HCT116 (cell line): ENCODE results near the gene DACT1. TPM values are rescaled to one million over a fixed set of nuclear protein-coding genes. Genes with fewer than 3 reads are reported as not detected.
A peak's percentile ranks its signal among the peaks of the same experiment; 100 is the strongest.

Experiments used
- ATAC-seq: fragments of 200-7000 bp; cut with Tn5 transposase; 2 replicates; pipeline ENCODE4 v1.9.1; 2020; ENCODE audit warnings: mild to moderate bottlenecking, moderate library complexity
- BruUV-seq: library from RNA; stranded (reverse); fragments of 400-500 nt; replicated peaks from 2 replicates; lab custom pipeline; 2021; lab: Mats Ljungman, UMichigan
- CTCF ChIA-PET: fragments of 300-600 bp; sonication (Branson Sonifier 250); formaldehyde crosslinking; loops from one replicate; lab custom pipeline; 2021; ENCODE audit warnings: antibody characterized with exemption; lab: Charles Lee
- POLR2A ChIA-PET: fragments of 300-600, 350-600 bp; sonication (Branson Sonifier 250); formaldehyde crosslinking; loops from one replicate; lab custom pipeline; 2021; ENCODE audit warnings: antibody characterized with exemption; lab: Charles Lee
- RAD21 ChIA-PET, 2 experiments: fragments of 300-600 bp; sonication (Branson Sonifier 250); formaldehyde crosslinking; loops; one replicate each; lab custom pipeline; 2023; ENCODE audit warnings: low total read pairs in 2 of 2; ENCODE audit not compliant: uncharacterized antibody in 2 of 2, unreplicated experiment in 2 of 2, low non-redundant PET in 1 of 2; lab: Charles Lee
- DNase-seq: peaks from one replicate; pipeline ENCODE4 v3.0.0-alpha.2; 2010; ENCODE audit warnings: low read depth, low spot score
- H2AFZ ChIP-seq: fragments of 200-600 bp; shearing (Covaris generic), sonication (generic); 2 replicates; pipeline ENCODE4 v1.6.1; 2017; ENCODE audit warnings: low read depth, mixed run types, mixed read lengths, antibody characterized with exemption, low read length; ENCODE audit not compliant: poor library complexity, severe bottlenecking
- H3K27ac ChIP-seq: 2 replicates; pipeline ENCODE4 v1.5.1; 2012; ENCODE audit warnings: low read depth, low read length
- H3K27me3 ChIP-seq: fragments of 200-600 bp; sonication (generic); 2 replicates; pipeline ENCODE4 v1.6.1; 2016; ENCODE audit warnings: mixed run types, low read length, mixed read lengths; ENCODE audit not compliant: insufficient read depth
- H3K36me3 ChIP-seq, 2 experiments: fragments of 200-500 bp in 1 of 2; fragments of 200-600 bp in 1 of 2; sonication (Bioruptor generic) in 1 of 2; sonication (generic) in 1 of 2; 2 replicates each; pipeline versions ENCODE4 v1.5.1 to v1.6.1; 2014 to 2016; ENCODE audit warnings: low read length in 2 of 2, inconsistent platforms in 1 of 2, mixed read lengths in 1 of 2, mixed run types in 1 of 2; ENCODE audit not compliant: insufficient read depth in 2 of 2, control insufficient read depth in 1 of 2
- H3K4me1 ChIP-seq, 2 experiments: fragments of 200-600 bp in 1 of 2; sonication (generic) in 1 of 2; 2 replicates each; pipeline versions ENCODE4 v1.5.1 to v1.6.1; 2012 to 2017; ENCODE audit warnings: low read length in 2 of 2, inconsistent platforms in 1 of 2, mild to moderate bottlenecking in 1 of 2, mixed read lengths in 1 of 2, mixed run types in 1 of 2, moderate library complexity in 1 of 2; ENCODE audit not compliant: insufficient read depth in 2 of 2, control insufficient read depth in 1 of 2
- H3K4me2 ChIP-seq: fragments of 200-600 bp; sonication (generic); 2 replicates; pipeline ENCODE4 v1.6.1; 2017; ENCODE audit warnings: mixed run types, low read length, mixed read lengths
- H3K4me3 ChIP-seq, 2 experiments: fragments of 200-600 bp in 1 of 2; sonication (generic) in 1 of 2; replicated peaks in 1 of 2; 2 replicates each; pipeline ENCODE4 v1.5.1; 2011 to 2016; ENCODE audit warnings: low read length in 2 of 2, control low read depth in 1 of 2, low read depth in 1 of 2, mild to moderate bottlenecking in 1 of 2, mixed read lengths in 1 of 2, mixed run types in 1 of 2
- H3K79me2 ChIP-seq: fragments of 200-600 bp; sonication (generic); 2 replicates; pipeline ENCODE4 v1.6.1; 2017; ENCODE audit warnings: mild to moderate bottlenecking, mixed run types, low read length, moderate library complexity, mixed read lengths; ENCODE audit not compliant: insufficient read depth
- H3K9ac ChIP-seq: fragments of 200-600 bp; sonication (generic); 2 replicates; pipeline ENCODE4 v1.6.1; 2016; ENCODE audit warnings: low read length, mixed read lengths
- H3K9me2 ChIP-seq: fragments of 200-600 bp; sonication (generic), shearing (Covaris generic); 2 replicates; pipeline ENCODE4 v1.6.1; 2017; ENCODE audit warnings: mixed run types, mild to moderate bottlenecking, moderate library complexity; ENCODE audit not compliant: insufficient read depth
- H3K9me3 ChIP-seq, 2 experiments: fragments of 200-500 bp in 1 of 2; fragments of 200-600 bp in 1 of 2; sonication (Bioruptor generic) in 1 of 2; sonication (generic) in 1 of 2; 2 replicates each; pipeline ENCODE4 v1.6.1; 2014 to 2017; ENCODE audit warnings: low read length in 2 of 2, mixed read lengths in 2 of 2, inconsistent platforms in 1 of 2, low read depth in 1 of 2, mild to moderate bottlenecking in 1 of 2, mixed run types in 1 of 2, moderate library complexity in 1 of 2; ENCODE audit not compliant: control insufficient read depth in 1 of 2, insufficient read depth in 1 of 2
- H4K20me1 ChIP-seq: fragments of 200-600 bp; sonication (generic), shearing (Covaris generic); 2 replicates; pipeline ENCODE4 v1.6.1; 2017; ENCODE audit warnings: mixed run types, mild to moderate bottlenecking, moderate library complexity; ENCODE audit not compliant: insufficient read depth
- CBX3 ChIP-seq: IDR thresholded peaks from 2 replicates; pipeline ENCODE4 v1.6.1; 2012; ENCODE audit warnings: low read depth
- CEBPB ChIP-seq: IDR thresholded peaks from 2 replicates; pipeline ENCODE4 v1.6.1; 2012; ENCODE audit warnings: low read depth
- EGR1 ChIP-seq: IDR thresholded peaks from 2 replicates; pipeline ENCODE4 v1.6.1; 2012; ENCODE audit warnings: low read depth
- FOSL1 ChIP-seq: IDR thresholded peaks from 2 replicates; pipeline ENCODE4 v1.6.1; 2012; ENCODE audit warnings: low read depth
- JUND ChIP-seq: IDR thresholded peaks from 2 replicates; pipeline ENCODE4 v1.6.1; 2012
- POLR2AphosphoS5 ChIP-seq: IDR thresholded peaks from 2 replicates; pipeline ENCODE4 v1.6.1; 2011; ENCODE audit warnings: mild to moderate bottlenecking, low read depth, low read length, moderate library complexity
- RAD21 ChIP-seq: IDR thresholded peaks from 2 replicates; pipeline ENCODE4 v1.6.1; 2012; ENCODE audit warnings: low read depth, mild to moderate bottlenecking
- SP1 ChIP-seq: IDR thresholded peaks from 2 replicates; pipeline ENCODE4 v1.6.1; 2012; ENCODE audit warnings: low read depth
- YY1 ChIP-seq: IDR thresholded peaks from 2 replicates; pipeline ENCODE4 v1.6.1; 2011; ENCODE audit warnings: low read length, low read depth, moderate library complexity, mild to moderate bottlenecking; ENCODE audit not compliant: insufficient replicate concordance; ENCODE audit errors: extremely low read depth
- ZFX ChIP-seq: fragments of 450-650 bp; IDR thresholded peaks from 2 replicates; pipeline ENCODE4 v1.6.1; 2017
- intact Hi-C: fragments of 100-400 bp; cut with micrococcal nuclease; formaldehyde crosslinking; loops from 2 replicates; pipeline ENCODE4 v1.10.0; 2022
- total RNA-seq: library from RNA; stranded (reverse); gene quantifications from one replicate; pipeline ENCODE4 v1.2.1, GENCODE V29; 2021; ENCODE audit not compliant: unreplicated experiment
- TF ChIP-seq, protein P1 (sequence below): IDR thresholded peaks from 2 replicates; pipeline ENCODE4 v1.6.1; 2011; ENCODE audit warnings: mild to moderate bottlenecking, low read length, moderate library complexity; ENCODE audit not compliant: insufficient replicate concordance; ENCODE audit errors: extremely low read depth
- TF ChIP-seq, protein P2 (sequence below): IDR thresholded peaks from 2 replicates; pipeline ENCODE4 v1.6.1; 2012

DACT1 gene
- total RNA-seq, 1 experiment from 2014 or later: 1.6 TPM

DNA sequence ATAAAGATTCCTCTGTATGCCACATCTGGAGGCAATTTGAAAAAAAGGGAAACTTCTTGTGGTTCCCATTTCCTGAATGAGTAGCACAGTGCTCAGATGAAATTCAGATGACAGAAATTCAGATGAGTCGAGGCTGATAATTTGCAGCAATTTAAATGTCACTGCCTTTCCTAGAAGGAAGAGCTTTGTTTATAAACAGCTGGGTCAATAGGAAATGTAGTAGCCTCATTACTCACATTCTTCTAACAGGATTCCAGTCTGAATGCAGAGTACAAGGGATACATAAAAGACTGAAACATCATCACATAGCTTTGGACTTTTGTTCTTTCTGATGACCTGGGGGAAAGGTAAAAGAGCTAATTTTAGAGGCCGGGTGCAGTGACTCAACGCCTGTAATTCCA lies 11.3 kb upstream of the DACT1 start:
- peak overlapping the region in 1 of 2 experiments; percentile 12; a peak in 1 of 4 replicates for H3K4me3 ChIP-seq
- no peak overlapping the region for H3K9ac ChIP-seq
- no peaks in the 10 kb centered on the region for H3K9me2 ChIP-seq
- H2AFZ ChIP-seq: peak overlapping the region; percentile 57
- H3K79me2 ChIP-seq: no peaks in the 10 kb centered on the region
- POLR2A ChIA-PET: no interaction called here
- ATAC-seq (peak; percentile 50; the same call in 1 of the 2 replicates), DNase-seq (no peak)
- H4K20me1 ChIP-seq: no peaks in the 10 kb centered on the region
- RAD21 ChIA-PET: no interaction called here
- H3K27me3 ChIP-seq: no peaks in the 10 kb centered on the region
- TF ChIP-seq ZFX: no peak
- TF ChIP-seq CEBPB: no peak
- TF ChIP-seq CBX3: no peak
- TF ChIP-seq YY1: no peak
- peak; percentile 26; the same call in 1 of the 2 replicates for TF ChIP-seq JUND
- no peak for TF ChIP-seq SP1
- TF ChIP-seq, protein P1, sequence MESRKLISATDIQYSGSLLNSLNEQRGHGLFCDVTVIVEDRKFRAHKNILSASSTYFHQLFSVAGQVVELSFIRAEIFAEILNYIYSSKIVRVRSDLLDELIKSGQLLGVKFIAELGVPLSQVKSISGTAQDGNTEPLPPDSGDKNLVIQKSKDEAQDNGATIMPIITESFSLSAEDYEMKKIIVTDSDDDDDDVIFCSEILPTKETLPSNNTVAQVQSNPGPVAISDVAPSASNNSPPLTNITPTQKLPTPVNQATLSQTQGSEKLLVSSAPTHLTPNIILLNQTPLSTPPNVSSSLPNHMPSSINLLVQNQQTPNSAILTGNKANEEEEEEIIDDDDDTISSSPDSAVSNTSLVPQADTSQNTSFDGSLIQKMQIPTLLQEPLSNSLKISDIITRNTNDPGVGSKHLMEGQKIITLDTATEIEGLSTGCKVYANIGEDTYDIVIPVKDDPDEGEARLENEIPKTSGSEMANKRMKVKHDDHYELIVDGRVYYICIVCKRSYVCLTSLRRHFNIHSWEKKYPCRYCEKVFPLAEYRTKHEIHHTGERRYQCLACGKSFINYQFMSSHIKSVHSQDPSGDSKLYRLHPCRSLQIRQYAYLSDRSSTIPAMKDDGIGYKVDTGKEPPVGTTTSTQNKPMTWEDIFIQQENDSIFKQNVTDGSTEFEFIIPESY: no peak
- TF ChIP-seq, protein P2, sequence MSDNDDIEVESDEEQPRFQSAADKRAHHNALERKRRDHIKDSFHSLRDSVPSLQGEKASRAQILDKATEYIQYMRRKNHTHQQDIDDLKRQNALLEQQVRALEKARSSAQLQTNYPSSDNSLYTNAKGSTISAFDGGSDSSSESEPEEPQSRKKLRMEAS: no peak
- TF ChIP-seq RAD21: no peak
- TF ChIP-seq EGR1: no peak
- TF ChIP-seq FOSL1: peak; percentile 24; the same call in 1 of the 2 replicates
- no peak for TF ChIP-seq POLR2AphosphoS5
- peaks cover 0 to 27% of the 10 kb centered on the region in 2 experiments; a peak in 2 of 4 replicates for H3K4me1 ChIP-seq
- no peaks in the 10 kb centered on the region for H3K36me3 ChIP-seq
- H3K27ac ChIP-seq: no peak overlapping the region
- CTCF ChIA-PET: interaction anchor here (1.3 kb wide), 1 partner anchor 10 kb away, joined by 3 read pairs; no protein-coding TSS in a partner anchor
- BruUV-seq: no TSS peak
- no peaks in the 10 kb centered on the region for H3K9me3 ChIP-seq
- intact Hi-C loops: no loop called here
- peak overlapping the region; percentile 57 for H3K4me2 ChIP-seq
